ENCODE results near the gene LGMN. TPM values are rescaled to one million over a fixed set of nuclear protein-coding genes. Genes with fewer than 3 reads are reported as not detected.

LGMN gene
- total and polyA plus RNA-seq, 2 experiments from 2014 or later = 60.0 to 83.5 TPM

DNA sequence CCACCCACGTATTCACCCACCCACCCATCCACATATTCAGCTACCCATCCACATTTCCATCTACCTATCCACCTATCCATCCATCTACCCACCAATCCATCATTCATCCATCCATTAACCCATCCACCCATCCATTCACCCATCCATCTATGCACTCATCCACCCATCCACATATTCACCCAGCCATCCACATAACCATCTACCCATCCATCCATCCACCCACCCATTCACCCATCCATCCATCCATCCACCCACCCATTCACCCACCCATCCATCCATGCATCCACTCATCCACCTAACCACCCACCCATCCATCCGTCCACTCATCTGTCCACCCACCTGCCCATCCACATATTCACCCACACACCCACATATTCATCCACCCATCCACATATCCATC is 70.5 kb downstream of the LGMN start (continued):
- TF ChIP-seq, protein P1, sequence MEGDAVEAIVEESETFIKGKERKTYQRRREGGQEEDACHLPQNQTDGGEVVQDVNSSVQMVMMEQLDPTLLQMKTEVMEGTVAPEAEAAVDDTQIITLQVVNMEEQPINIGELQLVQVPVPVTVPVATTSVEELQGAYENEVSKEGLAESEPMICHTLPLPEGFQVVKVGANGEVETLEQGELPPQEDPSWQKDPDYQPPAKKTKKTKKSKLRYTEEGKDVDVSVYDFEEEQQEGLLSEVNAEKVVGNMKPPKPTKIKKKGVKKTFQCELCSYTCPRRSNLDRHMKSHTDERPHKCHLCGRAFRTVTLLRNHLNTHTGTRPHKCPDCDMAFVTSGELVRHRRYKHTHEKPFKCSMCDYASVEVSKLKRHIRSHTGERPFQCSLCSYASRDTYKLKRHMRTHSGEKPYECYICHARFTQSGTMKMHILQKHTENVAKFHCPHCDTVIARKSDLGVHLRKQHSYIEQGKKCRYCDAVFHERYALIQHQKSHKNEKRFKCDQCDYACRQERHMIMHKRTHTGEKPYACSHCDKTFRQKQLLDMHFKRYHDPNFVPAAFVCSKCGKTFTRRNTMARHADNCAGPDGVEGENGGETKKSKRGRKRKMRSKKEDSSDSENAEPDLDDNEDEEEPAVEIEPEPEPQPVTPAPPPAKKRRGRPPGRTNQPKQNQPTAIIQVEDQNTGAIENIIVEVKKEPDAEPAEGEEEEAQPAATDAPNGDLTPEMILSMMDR (conservative IDR thresholded peaks at IDR 0.05; ENCODE audit: low read depth in 2 of 2) = no peak
- TF ChIP-seq EZH2 (IDR thresholded peaks at IDR 0.05; ENCODE audit: low read depth, unreplicated experiment) (no peak), STAT1 (IDR thresholded peaks at IDR 0.05; ENCODE audit: unreplicated experiment) (no peak), ZNF331 (CRISPR knock-in tag; IDR thresholded peaks at IDR 0.05; ENCODE audit: low read depth) (no peak), JUNB (IDR thresholded peaks at IDR 0.05; ENCODE audit: unreplicated experiment) (no peak)

DNA sequence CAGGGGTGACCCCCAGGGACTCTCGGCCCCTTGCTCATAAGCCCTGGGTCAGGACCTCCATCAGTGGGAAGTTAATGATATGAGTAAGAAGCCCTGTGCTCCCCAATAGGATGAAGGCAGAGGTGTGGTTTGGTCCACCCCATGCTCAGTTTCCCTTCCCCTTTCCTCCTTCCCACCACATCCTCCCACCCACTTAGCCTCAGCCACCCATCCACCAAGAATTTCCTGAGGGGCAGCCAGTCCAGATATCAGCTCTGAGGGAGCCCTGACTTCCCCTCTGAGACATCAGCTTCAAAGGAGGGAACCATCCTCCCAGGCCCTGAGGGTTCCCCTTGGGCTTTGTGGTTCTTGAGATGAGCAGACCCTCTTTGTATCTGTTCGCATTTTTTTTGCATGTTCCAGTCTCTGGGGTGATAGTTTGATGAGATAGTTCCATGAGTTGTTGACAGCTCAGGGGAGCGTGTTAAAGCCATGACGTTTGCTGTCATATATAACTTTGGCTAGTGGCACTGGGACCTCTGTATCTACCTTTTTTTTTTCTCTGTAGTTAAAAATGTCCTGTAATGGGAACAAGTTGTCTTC is 71.2 kb downstream of the LGMN start:
- no peak overlapping the region for H2AFZ ChIP-seq
- no peaks in the 10 kb centered on the region for H3K27me3 ChIP-seq (ENCODE audit: insufficient read depth)
- H3K36me3 Mint-ChIP-seq (ENCODE audit: low read depth) = no peaks in the 10 kb centered on the region
- peaks cover 4% of the 10 kb centered on the region for H3K27me3 Mint-ChIP-seq (ENCODE audit: insufficient read depth, low read depth, poor library complexity)
- no peaks in the 10 kb centered on the region; the same call in 2 of the 3 replicates for H3K9me3 Mint-ChIP-seq
- ATAC-seq = no peak
- no peak for DNase-seq (ENCODE audit: low spot score)
- H3K79me2 ChIP-seq (replicated peaks; ENCODE audit: insufficient read depth) = no peaks in the 10 kb centered on the region
- no peaks in the 10 kb centered on the region for H4K20me1 ChIP-seq (replicated peaks; ENCODE audit: insufficient read depth)
- H3K4me2 ChIP-seq = no peak overlapping the region
- no peak overlapping the region for H3K27ac ChIP-seq (ENCODE audit: low read depth)
- TF ChIP-seq ZNF331 (CRISPR knock-in tag; IDR thresholded peaks at IDR 0.05; ENCODE audit: low read depth) (no peak), ZNF114 (CRISPR knock-in tag; IDR thresholded peaks at IDR 0.05) (no peak), JUNB (IDR thresholded peaks at IDR 0.05; ENCODE audit: unreplicated experiment) (no peak)
- TF ChIP-seq, protein P2, sequence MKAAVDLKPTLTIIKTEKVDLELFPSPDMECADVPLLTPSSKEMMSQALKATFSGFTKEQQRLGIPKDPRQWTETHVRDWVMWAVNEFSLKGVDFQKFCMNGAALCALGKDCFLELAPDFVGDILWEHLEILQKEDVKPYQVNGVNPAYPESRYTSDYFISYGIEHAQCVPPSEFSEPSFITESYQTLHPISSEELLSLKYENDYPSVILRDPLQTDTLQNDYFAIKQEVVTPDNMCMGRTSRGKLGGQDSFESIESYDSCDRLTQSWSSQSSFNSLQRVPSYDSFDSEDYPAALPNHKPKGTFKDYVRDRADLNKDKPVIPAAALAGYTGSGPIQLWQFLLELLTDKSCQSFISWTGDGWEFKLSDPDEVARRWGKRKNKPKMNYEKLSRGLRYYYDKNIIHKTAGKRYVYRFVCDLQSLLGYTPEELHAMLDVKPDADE (IDR thresholded peaks at IDR 0.05) = no peak
- no peaks in the 10 kb centered on the region for H3K4me1 Mint-ChIP-seq
- H3K27ac Mint-ChIP-seq = no peak overlapping the region
- H3K4me3 Mint-ChIP-seq = no peak overlapping the region
- no peaks in the 10 kb centered on the region for H3F3A ChIP-seq (replicated peaks; ENCODE audit: low read depth)
- no peak overlapping the region for H3K4me3 ChIP-seq
- no peaks in the 10 kb centered on the region for H3K9me2 ChIP-seq (ENCODE audit: insufficient read depth)
- no peaks in the 10 kb centered on the region for H3K4me1 ChIP-seq (ENCODE audit: insufficient read depth)
- no peaks in the 10 kb centered on the region for H3K36me3 ChIP-seq (ENCODE audit: insufficient read depth)

DNA sequence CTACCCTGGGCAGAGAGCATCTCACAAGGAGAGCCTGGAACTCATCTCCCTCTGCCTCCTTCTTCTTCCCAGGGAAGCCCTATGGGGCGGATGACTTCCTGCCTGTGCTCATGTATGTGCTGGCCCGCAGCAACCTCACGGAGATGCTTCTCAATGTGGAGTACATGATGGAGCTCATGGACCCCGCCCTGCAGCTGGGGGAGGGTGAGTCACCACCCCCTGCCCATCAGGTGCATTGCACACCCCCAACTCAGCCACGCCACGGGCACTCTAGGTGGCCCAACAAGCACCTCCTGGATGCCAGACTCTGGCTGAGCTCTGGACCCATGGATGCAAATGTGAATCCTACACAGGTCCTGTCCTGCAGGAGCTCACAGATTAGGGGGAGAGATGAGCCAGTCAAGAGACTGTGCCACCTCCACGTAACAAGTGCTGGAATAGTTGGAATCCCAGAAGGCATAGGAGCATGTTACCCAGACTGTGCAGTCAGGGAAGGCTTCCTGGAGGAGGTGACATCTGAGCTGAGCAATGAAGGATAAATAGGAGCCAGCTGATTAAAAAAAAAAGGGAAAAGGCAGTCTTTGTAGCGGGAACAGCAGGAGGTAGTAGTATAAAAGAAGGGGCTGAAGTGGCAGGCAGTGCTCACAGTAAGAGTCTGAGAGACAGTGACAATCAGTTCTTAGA is 71.9 kb downstream of the LGMN start:
- H3K4me1 ChIP-seq (ENCODE audit: insufficient read depth) = no peaks in the 10 kb centered on the region
- Mint-ChIP-seq H3K36me3 (ENCODE audit: low read depth) (no peaks in the 10 kb centered on the region), H3K27ac (no peak overlapping the region), H3K9me3 (no peaks in the 10 kb centered on the region; the same call in 2 of the 3 replicates), H3K4me3 (no peak overlapping the region), H3K27me3 (ENCODE audit: insufficient read depth, low read depth, poor library complexity) (peaks cover 4% of the 10 kb centered on the region), H3K4me1 (no peaks in the 10 kb centered on the region)
- H3K4me3 ChIP-seq = no peak overlapping the region
- ATAC-seq (no peak), DNase-seq (ENCODE audit: low spot score) (no peak)
- H4K20me1 ChIP-seq (replicated peaks; ENCODE audit: insufficient read depth) = no peaks in the 10 kb centered on the region
- H3K36me3 ChIP-seq (ENCODE audit: insufficient read depth) = no peaks in the 10 kb centered on the region
- no peaks in the 10 kb centered on the region for H3K27me3 ChIP-seq (ENCODE audit: insufficient read depth)
- no peaks in the 10 kb centered on the region for H3F3A ChIP-seq (replicated peaks; ENCODE audit: low read depth)
- H3K79me2 ChIP-seq (replicated peaks; ENCODE audit: insufficient read depth) = no peaks in the 10 kb centered on the region
- H3K9me2 ChIP-seq (ENCODE audit: insufficient read depth) = no peaks in the 10 kb centered on the region
- H2AFZ ChIP-seq = no peak overlapping the region
- no peak overlapping the region for H3K4me2 ChIP-seq
- no peak overlapping the region for H3K27ac ChIP-seq (ENCODE audit: low read depth)
- TF ChIP-seq STAT1 (IDR thresholded peaks at IDR 0.05; ENCODE audit: unreplicated experiment) = no peak
- no peak for TF ChIP-seq JUNB (IDR thresholded peaks at IDR 0.05; ENCODE audit: unreplicated experiment)
- TF ChIP-seq, protein P3, sequence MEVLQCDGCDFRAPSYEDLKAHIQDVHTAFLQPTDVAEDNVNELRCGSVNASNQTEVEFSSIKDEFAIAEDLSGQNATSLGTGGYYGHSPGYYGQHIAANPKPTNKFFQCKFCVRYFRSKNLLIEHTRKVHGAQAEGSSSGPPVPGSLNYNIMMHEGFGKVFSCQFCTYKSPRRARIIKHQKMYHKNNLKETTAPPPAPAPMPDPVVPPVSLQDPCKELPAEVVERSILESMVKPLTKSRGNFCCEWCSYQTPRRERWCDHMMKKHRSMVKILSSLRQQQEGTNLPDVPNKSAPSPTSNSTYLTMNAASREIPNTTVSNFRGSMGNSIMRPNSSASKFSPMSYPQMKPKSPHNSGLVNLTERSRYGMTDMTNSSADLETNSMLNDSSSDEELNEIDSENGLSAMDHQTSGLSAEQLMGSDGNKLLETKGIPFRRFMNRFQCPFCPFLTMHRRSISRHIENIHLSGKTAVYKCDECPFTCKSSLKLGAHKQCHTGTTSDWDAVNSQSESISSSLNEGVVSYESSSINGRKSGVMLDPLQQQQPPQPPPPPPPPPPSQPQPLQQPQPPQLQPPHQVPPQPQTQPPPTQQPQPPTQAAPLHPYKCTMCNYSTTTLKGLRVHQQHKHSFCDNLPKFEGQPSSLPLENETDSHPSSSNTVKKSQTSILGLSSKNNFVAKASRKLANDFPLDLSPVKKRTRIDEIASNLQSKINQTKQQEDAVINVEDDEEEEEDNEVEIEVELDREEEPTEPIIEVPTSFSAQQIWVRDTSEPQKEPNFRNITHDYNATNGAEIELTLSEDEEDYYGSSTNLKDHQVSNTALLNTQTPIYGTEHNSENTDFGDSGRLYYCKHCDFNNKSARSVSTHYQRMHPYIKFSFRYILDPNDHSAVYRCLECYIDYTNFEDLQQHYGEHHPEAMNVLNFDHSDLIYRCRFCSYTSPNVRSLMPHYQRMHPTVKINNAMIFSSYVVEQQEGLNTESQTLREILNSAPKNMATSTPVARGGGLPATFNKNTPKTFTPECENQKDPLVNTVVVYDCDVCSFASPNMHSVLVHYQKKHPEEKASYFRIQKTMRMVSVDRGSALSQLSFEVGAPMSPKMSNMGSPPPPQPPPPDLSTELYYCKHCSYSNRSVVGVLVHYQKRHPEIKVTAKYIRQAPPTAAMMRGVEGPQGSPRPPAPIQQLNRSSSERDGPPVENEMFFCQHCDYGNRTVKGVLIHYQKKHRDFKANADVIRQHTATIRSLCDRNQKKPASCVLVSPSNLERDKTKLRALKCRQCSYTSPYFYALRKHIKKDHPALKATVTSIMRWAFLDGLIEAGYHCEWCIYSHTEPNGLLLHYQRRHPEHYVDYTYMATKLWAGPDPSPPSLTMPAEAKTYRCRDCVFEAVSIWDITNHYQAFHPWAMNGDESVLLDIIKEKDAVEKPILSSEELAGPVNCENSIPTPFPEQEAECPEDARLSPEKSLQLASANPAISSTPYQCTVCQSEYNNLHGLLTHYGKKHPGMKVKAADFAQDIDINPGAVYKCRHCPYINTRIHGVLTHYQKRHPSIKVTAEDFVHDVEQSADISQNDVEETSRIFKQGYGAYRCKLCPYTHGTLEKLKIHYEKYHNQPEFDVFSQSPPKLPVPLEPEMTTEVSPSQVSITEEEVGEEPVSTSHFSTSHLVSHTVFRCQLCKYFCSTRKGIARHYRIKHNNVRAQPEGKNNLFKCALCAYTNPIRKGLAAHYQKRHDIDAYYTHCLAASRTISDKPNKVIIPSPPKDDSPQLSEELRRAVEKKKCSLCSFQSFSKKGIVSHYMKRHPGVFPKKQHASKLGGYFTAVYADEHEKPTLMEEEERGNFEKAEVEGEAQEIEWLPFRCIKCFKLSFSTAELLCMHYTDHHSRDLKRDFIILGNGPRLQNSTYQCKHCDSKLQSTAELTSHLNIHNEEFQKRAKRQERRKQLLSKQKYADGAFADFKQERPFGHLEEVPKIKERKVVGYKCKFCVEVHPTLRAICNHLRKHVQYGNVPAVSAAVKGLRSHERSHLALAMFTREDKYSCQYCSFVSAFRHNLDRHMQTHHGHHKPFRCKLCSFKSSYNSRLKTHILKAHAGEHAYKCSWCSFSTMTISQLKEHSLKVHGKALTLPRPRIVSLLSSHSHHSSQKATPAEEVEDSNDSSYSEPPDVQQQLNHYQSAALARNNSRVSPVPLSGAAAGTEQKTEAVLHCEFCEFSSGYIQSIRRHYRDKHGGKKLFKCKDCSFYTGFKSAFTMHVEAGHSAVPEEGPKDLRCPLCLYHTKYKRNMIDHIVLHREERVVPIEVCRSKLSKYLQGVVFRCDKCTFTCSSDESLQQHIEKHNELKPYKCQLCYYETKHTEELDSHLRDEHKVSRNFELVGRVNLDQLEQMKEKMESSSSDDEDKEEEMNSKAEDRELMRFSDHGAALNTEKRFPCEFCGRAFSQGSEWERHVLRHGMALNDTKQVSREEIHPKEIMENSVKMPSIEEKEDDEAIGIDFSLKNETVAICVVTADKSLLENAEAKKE (CRISPR knock-in tag; IDR thresholded peaks at IDR 0.05) = no peak
- no peak for TF ChIP-seq POLR2AphosphoS5 (IDR thresholded peaks at IDR 0.05; ENCODE audit: low read depth)
- TF ChIP-seq EZH2phosphoT487 (IDR thresholded peaks at IDR 0.05; ENCODE audit: unreplicated experiment) = no peak

Measured in GM23338 (cell line).